A673 (cell line): ENCODE results near the gene ZG16.

Source experiments
- CTCF ChIP-seq: fragments of 300-800, 200-600 bp; sonication (generic); conservative IDR thresholded peaks from 2 replicates; pipeline ENCODE4 v1.5.1; 2017; ENCODE audit warnings: low read depth, mild to moderate bottlenecking, antibody characterized with exemption, low read length, moderate library complexity, mixed read lengths
- EZH2 ChIP-seq: fragments of 200-600 bp; sonication (generic); IDR thresholded peaks from 2 replicates; pipeline ENCODE4 v1.6.1; 2017; ENCODE audit warnings: borderline replicate concordance, low read depth, mild to moderate bottlenecking, mixed read lengths, antibody characterized with exemption, low read length; ENCODE audit not compliant: poor library complexity, severe bottlenecking

- no peak for TF ChIP-seq CTCF
- no peak for TF ChIP-seq EZH2
Observed at GRCh38 chr16:29811170-29811895, 33.3 kb downstream of the ZG16 start.
